Measurements from ENCODE around the gene GREM1.

DNA sequence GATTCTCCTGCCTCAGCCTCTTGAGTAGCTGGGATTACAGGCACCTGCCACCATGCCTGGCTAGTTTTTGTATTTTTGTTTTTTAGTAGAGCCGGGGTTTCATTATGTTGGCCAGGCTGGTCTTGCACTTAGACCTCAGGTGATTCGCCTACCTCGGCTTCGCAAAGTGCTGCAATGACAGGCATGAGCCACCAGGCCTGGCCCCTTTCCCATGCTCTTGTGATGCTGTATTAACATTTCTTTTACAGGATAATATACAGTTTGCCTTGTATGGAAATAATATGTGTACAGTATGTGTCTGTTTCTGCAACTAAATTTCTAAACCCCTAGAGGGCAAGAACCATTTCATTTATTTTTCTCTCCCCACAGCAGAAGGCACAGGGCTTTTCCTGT lies 38.5 kb upstream of the GREM1 start:
- TF ChIP-seq JUND (IDR thresholded peaks at IDR 0.05) (no peak), YY1 (IDR thresholded peaks at IDR 0.05; ENCODE audit: extremely low read depth, insufficient replicate concordance, low read depth, low read length) (no peak)

Measured in HCT116 (cell line).